HuH-7.5 (cell line): Measurements from ENCODE around the gene KRTAP2-2.
"Not testable (repeated sequence)": the region's sequence is repeated elsewhere in the genome, so short reads cannot be mapped to it uniquely, and the experiment has no call there.

Experiments used
- DNase-seq: peaks from one replicate; pipeline ENCODE4 v3.0.0; 2011; ENCODE audit warnings: low spot score

KRTAP2-2 gene

GRCh38 chr17:41064301-41064700 lies 9.3 kb upstream of the KRTAP2-2 start:
- no peak for DNase-seq

DNA sequence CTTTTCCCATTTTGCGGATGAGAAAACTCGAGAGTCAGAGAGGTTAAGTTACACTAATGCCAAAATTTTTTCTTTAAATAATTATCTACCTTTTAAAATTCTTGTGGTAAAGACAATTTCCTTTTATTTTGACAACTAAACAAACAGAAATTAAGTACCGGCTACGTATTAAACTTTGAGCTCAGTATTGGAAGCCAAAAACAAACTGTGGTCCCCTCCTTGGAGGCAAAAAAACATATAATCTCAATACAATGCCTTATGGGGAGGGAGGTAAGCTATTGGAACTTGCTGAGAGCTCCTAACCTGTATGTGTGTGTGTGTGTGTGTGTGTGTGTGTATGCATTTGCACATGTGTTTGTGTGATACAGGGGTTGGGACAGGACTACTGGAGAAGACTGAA lies 8.4 kb upstream of the KRTAP2-2 start:
- no peak for DNase-seq

- DNase-seq: no peak
Measured at GRCh38 chr17:41061964-41062363, 6.9 kb upstream of the KRTAP2-2 start.

DNA sequence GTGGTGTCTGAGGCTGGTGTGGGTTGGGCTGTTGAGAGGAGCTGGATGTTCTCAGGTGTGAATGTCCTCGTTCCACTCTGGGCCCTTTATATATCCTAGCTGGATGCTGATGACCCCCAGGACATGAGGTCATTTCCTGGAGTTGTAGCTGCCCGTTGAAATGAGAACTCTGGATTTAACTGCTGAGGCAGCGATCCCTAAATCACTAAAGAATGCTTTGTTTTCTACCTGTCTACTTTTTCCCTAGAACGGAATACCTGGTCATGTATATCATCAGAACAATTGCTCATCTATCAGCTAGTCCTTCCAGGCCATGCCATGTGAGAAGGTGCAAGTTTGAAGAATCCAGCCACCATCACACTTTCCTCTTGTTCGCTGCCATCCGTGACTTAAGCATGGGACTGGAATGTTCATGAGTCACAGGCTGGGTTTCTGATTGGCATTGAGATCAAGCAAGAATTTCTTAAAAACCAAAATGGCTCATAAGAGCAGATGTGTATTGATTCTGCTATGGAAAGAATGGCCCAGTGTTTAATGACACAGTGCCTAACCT lies 5.1 kb upstream of the KRTAP2-2 start, which contains the start of gene KRTAP2-3:
Gene KRTAP2-3, minus strand, starts transcription at position 63 of the 553 bp plus-strand sequence. CDS start 64 bp downstream, outside the sequence.
- no peak for DNase-seq

DNA sequence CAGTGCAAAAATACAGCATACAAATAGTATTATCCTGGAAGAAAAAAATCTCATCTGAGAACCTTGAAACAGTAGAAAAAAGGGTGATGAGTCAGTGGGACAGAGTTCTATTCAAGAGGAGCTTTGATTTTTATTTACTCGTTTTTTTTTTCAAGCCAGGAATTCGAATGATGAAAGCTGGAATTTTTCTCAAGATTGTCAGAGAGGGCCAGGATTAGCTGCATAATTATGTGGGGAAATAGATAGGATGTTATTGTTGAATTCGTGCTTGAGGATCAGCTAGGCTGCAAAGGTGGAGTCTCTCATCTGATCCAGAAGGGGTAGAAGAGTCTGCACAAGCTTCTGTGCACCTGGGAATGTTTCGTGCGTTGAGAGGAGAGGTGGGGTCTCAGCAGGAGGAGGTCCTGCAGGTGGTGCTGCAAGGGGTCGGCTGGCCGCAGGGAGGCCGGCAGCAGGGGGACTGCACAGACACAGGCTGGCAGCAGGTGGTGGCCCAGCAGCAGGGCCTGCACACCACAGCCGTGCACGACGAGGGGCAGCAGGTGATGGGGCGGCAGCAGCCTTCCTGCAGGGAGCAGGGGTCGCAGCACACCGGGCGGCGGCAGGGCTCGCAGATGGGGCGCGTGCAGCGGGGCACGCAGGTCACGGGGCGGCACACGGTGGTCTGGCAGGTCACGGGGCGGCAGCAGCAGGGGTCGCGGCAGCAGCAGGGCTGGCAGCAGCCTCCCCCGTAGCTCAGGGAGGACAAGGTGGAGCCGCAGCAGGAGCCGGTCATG lies 4.4 kb upstream of the KRTAP2-2 start:
- DNase-seq: not testable (repeated sequence)

- no peak for DNase-seq
Measured at GRCh38 chr17:41058741-41059140, 3.7 kb upstream of the KRTAP2-2 start.

DNA sequence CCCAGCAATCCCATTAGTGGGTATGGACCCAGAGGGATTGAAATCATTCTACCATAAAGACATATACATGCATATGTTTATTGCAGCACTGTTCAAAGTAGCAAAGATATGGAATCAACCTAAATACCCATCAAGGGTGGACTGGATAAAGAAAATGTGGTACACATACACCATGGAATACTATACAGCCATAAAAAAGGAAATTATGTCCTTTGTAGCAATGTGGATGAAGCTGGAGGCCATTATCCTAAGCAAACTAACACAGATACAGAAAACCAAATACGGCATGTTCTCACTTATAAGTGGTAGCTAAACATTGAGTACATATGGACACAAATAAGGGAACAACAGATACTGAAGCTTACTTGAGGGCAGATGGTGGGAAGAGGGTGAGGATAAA lies 2.5 kb upstream of the KRTAP2-2 start:
- DNase-seq: no peak

DNA sequence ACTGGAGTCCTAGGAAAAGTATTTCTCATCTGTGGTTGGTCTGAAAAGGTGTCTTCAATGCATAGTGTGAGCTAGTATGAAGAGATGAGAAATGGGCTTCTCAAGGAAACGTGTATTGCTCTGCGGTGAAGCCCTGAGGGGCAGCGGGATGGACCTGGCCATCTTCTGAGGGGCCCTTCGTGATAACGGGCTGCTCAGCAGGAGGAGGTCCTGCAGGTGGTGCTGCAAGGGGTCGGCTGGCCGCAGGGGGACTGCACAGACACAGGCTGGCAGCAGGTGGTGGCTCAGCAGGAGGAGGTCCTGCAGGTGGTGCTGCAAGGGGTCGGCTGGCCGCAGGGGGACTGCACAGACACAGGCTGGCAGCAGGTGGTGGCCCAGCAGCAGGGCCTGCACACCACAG lies 474 bp downstream of the KRTAP2-2 start:
- not testable (repeated sequence) for DNase-seq

- DNase-seq: no peak
Measured at GRCh38 chr17:41054025-41054424, 1.0 kb downstream of the KRTAP2-2 start.

DNA sequence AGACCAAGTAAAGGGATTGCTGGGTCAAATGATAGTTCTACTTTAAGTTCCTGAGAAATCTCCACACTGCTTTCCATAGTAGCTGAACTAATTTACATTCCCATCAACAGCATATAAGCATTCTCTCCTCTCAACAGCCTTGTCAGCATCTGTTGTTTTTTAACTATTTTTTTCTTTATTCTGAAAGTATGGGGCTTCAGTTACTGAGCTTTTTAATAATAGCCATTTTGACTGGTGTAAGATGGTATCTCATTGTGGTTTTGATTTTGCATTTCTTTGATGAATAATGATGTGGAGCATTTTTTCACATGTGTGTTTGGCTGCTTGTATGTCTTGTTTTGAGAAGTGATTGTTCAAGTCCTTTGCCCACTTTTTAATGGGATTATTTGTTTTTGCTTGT lies 2.5 kb downstream of the KRTAP2-2 start:
- no peak for DNase-seq

GRCh38 chr17:41049110-41049509 lies 5.9 kb downstream of the KRTAP2-2 start:
- DNase-seq: no peak

- DNase-seq: no peak
Measured at GRCh38 chr17:41048441-41048840, 6.6 kb downstream of the KRTAP2-2 start.

GRCh38 chr17:41046735-41047465 lies 8.1 kb downstream of the KRTAP2-2 start, which contains the start of gene KRTAP2-1:
Gene KRTAP2-1 (minus strand): TSS chr17:41047316. CDS start chr17:41047267, 49 bp downstream.
- not testable (repeated sequence) for DNase-seq

- no peak for DNase-seq
Measured at GRCh38 chr17:41042953-41043352, 12.1 kb downstream of the KRTAP2-2 start.

- not testable (repeated sequence) for DNase-seq
Measured at GRCh38 chr17:41040783-41041571, 14.1 kb downstream of the KRTAP2-2 start, which contains the start of gene KRTAP1-1. Gene KRTAP1-1 (minus strand): TSS chr17:41041450. CDS start chr17:41041397, 53 bp downstream.

DNA sequence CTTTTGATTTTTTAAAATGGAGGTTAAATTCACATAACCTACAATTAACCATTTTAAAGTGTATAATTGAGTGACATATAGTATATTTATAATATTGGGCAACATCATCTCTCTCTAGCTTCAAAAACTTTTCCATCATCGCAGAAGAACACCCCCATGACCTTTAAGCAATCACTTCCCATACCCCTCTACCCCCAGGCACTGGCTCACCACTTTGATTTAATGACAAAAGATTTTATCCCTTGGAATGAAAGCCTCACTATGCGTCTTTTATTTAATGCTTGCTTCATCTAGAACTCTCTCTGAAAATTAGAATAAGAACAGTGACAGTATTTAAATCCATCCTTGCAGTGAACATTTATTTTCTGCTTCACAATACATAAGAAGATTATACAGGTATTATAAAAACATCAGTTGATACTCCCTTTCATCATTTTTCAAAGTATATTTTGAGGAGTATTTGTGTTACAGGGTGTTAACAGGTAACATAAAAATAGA lies 17.1 kb downstream of the KRTAP2-2 start:
- DNase-seq: no peak

- not testable (repeated sequence) for DNase-seq
Measured at GRCh38 chr17:41034346-41034935, 20.6 kb downstream of the KRTAP2-2 start, which contains the start of gene KRTAP1-3. Gene KRTAP1-3 (minus strand): TSS chr17:41034874. CDS start chr17:41034821, 53 bp downstream.

GRCh38 chr17:41029633-41030245 lies 25.3 kb downstream of the KRTAP2-2 start, which contains the start of gene KRTAP1-4:
Gene KRTAP1-4 (minus strand): TSS chr17:41030195. CDS start chr17:41030078, 117 bp downstream.
- no peak for DNase-seq

- no peak for DNase-seq
Measured at GRCh38 chr17:41026715-41027471, 28.1 kb downstream of the KRTAP2-2 start, which contains the start of gene KRTAP1-5. Gene KRTAP1-5 (minus strand): TSS chr17:41027208. CDS start chr17:41027155, 53 bp downstream.

GRCh38 chr17:41024697-41025096 lies 30.3 kb downstream of the KRTAP2-2 start:
- no peak for DNase-seq
